ENCODE data around the gene OSCP1.

OSCP1 gene

GRCh38 chr1:36415661-36416326 is 34.5 kb downstream of the OSCP1 start:
- no peak for DNase-seq (ENCODE audit: extremely low read depth, insufficient read length)
- no peak overlapping the region for H3K4me3 ChIP-seq (replicated peaks; ENCODE audit: low read depth, low read length)
- H3K36me3 ChIP-seq (ENCODE audit: control insufficient read depth, insufficient read depth, low read length), result no peaks in the 10 kb centered on the region
- TF ChIP-seq, protein P1, sequence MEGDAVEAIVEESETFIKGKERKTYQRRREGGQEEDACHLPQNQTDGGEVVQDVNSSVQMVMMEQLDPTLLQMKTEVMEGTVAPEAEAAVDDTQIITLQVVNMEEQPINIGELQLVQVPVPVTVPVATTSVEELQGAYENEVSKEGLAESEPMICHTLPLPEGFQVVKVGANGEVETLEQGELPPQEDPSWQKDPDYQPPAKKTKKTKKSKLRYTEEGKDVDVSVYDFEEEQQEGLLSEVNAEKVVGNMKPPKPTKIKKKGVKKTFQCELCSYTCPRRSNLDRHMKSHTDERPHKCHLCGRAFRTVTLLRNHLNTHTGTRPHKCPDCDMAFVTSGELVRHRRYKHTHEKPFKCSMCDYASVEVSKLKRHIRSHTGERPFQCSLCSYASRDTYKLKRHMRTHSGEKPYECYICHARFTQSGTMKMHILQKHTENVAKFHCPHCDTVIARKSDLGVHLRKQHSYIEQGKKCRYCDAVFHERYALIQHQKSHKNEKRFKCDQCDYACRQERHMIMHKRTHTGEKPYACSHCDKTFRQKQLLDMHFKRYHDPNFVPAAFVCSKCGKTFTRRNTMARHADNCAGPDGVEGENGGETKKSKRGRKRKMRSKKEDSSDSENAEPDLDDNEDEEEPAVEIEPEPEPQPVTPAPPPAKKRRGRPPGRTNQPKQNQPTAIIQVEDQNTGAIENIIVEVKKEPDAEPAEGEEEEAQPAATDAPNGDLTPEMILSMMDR (IDR thresholded peaks at IDR 0.05; ENCODE audit: insufficient read depth, low read length, poor library complexity, severe bottlenecking), result no peak
- no peaks in the 10 kb centered on the region for H3K27me3 ChIP-seq (replicated peaks; ENCODE audit: control insufficient read depth, insufficient read depth, low read length)

DNA sequence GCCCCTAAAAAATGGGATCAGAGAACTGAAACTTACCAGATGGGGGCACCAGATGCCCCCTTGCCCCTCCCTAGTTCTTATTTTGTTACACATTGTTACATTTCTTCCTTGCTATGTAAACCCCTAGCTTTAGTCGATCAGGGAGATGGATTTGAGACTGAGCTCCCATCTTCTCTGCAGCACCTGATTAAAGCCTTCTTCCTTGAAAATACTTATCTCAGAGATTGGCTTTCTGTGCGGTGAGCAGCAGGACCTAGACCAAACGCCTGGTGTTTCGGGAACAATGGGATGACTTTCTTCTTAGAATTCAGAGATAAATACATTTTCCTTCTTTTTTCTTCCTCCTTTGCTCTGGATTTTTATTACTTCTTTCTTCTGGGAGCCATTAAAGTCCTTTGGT is 35.9 kb downstream of the OSCP1 start:
- Histone ChIP-seq H3K27me3 (replicated peaks; ENCODE audit: control insufficient read depth, insufficient read depth, low read length) (no peaks in the 10 kb centered on the region), H3K36me3 (ENCODE audit: control insufficient read depth, insufficient read depth, low read length) (no peaks in the 10 kb centered on the region), H3K4me3 (replicated peaks; ENCODE audit: low read depth, low read length) (no peak overlapping the region)
- no peak for DNase-seq (ENCODE audit: extremely low read depth, insufficient read length)
- TF ChIP-seq, protein P1 (IDR thresholded peaks at IDR 0.05; ENCODE audit: insufficient read depth, low read length, poor library complexity, severe bottlenecking), result no peak

GRCh38 chr1:36411674-36412648 is 38.3 kb downstream of the OSCP1 start:
- DNase-seq (ENCODE audit: extremely low read depth, insufficient read length), result no peak
- Histone ChIP-seq H3K27me3 (replicated peaks; ENCODE audit: control insufficient read depth, insufficient read depth, low read length) (no peaks in the 10 kb centered on the region), H3K36me3 (ENCODE audit: control insufficient read depth, insufficient read depth, low read length) (no peaks in the 10 kb centered on the region), H3K4me3 (replicated peaks; ENCODE audit: low read depth, low read length) (no peak overlapping the region)
- TF ChIP-seq, protein P1 (IDR thresholded peaks at IDR 0.05; ENCODE audit: insufficient read depth, low read length, poor library complexity, severe bottlenecking), result no peak

- no peaks in the 10 kb centered on the region for H3K36me3 ChIP-seq (ENCODE audit: control insufficient read depth, insufficient read depth, low read length)
- H3K4me3 ChIP-seq (replicated peaks; ENCODE audit: low read depth, low read length), result no peak overlapping the region
- TF ChIP-seq, protein P1 (IDR thresholded peaks at IDR 0.05; ENCODE audit: insufficient read depth, low read length, poor library complexity, severe bottlenecking), result no peak
- DNase-seq (ENCODE audit: extremely low read depth, insufficient read length), result no peak
- no peaks in the 10 kb centered on the region for H3K27me3 ChIP-seq (replicated peaks; ENCODE audit: control insufficient read depth, insufficient read depth, low read length)
These were observed 41.8 kb downstream of the OSCP1 start for GRCh38 chr1:36408479-36408878.

GRCh38 chr1:36406440-36406839 is 43.8 kb downstream of the OSCP1 start:
- no peaks in the 10 kb centered on the region for H3K36me3 ChIP-seq (ENCODE audit: control insufficient read depth, insufficient read depth, low read length)
- H3K4me3 ChIP-seq (replicated peaks; ENCODE audit: low read depth, low read length), result no peak overlapping the region
- no peak for DNase-seq (ENCODE audit: extremely low read depth, insufficient read length)
- TF ChIP-seq, protein P1 (IDR thresholded peaks at IDR 0.05; ENCODE audit: insufficient read depth, low read length, poor library complexity, severe bottlenecking), result no peak
- no peaks in the 10 kb centered on the region for H3K27me3 ChIP-seq (replicated peaks; ENCODE audit: control insufficient read depth, insufficient read depth, low read length)
